ENCODE results near the gene GCNT4.

Gene GCNT4

GRCh38 chr5:75049456-75050351 is 2.7 kb downstream of the GCNT4 start:
- peak; percentile 15 for DNase-seq

- DNase-seq = peak; percentile 22
Measured at GRCh38 chr5:75048457-75048953, 3.9 kb downstream of the GCNT4 start.

- no peak for DNase-seq
Measured at GRCh38 chr5:75047356-75047755, 5.0 kb downstream of the GCNT4 start.

- DNase-seq = no peak
Measured at GRCh38 chr5:75046366-75047142, 5.8 kb downstream of the GCNT4 start.

GRCh38 chr5:75045071-75045470 is 7.3 kb downstream of the GCNT4 start:
- no peak for DNase-seq

- no peak for DNase-seq
Measured at GRCh38 chr5:75044406-75044805, 8.0 kb downstream of the GCNT4 start.

GRCh38 chr5:75043633-75044264 is 8.6 kb downstream of the GCNT4 start:
- no peak for DNase-seq

- no peak for DNase-seq
Measured at GRCh38 chr5:75042522-75042921, 9.8 kb downstream of the GCNT4 start.

- no peak for DNase-seq
Measured at GRCh38 chr5:75040973-75041372, 11.4 kb downstream of the GCNT4 start.

GRCh38 chr5:75037106-75037505 is 15.3 kb downstream of the GCNT4 start:
- no peak for DNase-seq

GRCh38 chr5:75034137-75034739 is 18.1 kb downstream of the GCNT4 start:
- peak; percentile 75 for DNase-seq

GRCh38 chr5:75031366-75031765 is 21.0 kb downstream of the GCNT4 start:
- no peak for DNase-seq

- DNase-seq = no peak
Measured at GRCh38 chr5:75028090-75028489, 24.3 kb downstream of the GCNT4 start.

- DNase-seq = peak; percentile 9
Measured at GRCh38 chr5:75023368-75024159, 28.8 kb downstream of the GCNT4 start.

- no peak for DNase-seq
Measured at GRCh38 chr5:75021800-75022199, 30.6 kb downstream of the GCNT4 start.

GRCh38 chr5:75021219-75021618 is 31.1 kb downstream of the GCNT4 start:
- DNase-seq = no peak

- no peak for DNase-seq
Measured at GRCh38 chr5:75020016-75020656, 32.2 kb downstream of the GCNT4 start.

- no peak for DNase-seq
Measured at GRCh38 chr5:75018805-75019587, 33.4 kb downstream of the GCNT4 start.

GRCh38 chr5:75017971-75018370 is 34.4 kb downstream of the GCNT4 start:
- no peak for DNase-seq

GRCh38 chr5:75016896-75017295 is 35.5 kb downstream of the GCNT4 start:
- DNase-seq = no peak

GRCh38 chr5:75012748-75013147 is 39.6 kb downstream of the GCNT4 start:
- DNase-seq = no peak
